SK-N-SH (cell line): Measurements from ENCODE around the gene SPO11.

Experiments
- TF ChIP-seq, protein P1 (sequence below): fragments of 200-600 bp; sonication (generic); IDR thresholded peaks from 2 replicates; pipeline ENCODE4 v1.6.1; 2017; ENCODE audit warnings: antibody characterized with exemption, mild to moderate bottlenecking, moderate library complexity
- TF ChIP-seq, protein P2 (sequence below): fragments of 150-350 bp; IDR thresholded peaks from 2 replicates; pipeline ENCODE4 v1.6.1; 2017; ENCODE audit warnings: antibody characterized with exemption, low read length, low read depth, borderline replicate concordance

DNA sequence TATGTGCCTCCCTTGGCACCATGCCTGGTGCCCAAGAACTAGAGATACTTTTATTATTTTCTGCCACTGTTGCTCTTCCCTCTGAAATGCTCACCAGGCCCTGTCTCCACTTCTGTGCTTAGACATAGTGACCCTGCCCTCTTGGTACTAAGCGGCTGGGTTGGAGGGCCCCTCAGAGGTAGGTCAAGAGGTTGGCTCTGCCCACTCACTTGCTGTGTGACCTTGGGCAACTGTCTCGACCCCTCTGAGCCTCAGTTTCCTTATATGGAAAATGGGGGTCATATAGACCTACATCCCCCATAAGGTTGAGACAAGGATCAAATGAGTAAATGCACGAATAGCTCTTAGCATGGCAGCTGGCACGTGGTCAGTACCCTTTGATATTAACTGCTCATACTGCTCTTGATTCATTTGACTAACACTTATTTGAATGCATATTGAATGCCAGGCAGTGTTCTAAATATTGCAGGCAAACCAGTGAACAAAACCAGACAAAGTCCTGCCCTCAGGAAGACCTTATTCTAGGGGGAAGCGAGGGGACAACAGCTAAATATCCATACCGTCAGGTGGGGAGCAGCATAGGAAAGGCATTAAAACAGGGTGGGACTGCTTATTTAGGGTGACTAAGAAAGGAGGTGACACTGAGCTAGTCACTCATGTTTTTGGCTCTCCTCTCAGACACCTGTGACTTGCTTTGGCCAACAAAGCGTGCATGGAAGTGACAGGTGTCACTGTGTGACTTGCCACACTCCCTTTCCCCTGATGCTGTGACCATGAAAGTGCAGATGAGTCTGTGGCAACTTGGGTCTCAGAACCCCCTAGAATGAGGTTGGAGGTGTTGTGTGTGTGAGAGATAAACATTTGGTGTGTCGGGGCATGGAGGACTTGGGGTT is 14.3 kb upstream of the SPO11 start:
- TF ChIP-seq, protein P1, sequence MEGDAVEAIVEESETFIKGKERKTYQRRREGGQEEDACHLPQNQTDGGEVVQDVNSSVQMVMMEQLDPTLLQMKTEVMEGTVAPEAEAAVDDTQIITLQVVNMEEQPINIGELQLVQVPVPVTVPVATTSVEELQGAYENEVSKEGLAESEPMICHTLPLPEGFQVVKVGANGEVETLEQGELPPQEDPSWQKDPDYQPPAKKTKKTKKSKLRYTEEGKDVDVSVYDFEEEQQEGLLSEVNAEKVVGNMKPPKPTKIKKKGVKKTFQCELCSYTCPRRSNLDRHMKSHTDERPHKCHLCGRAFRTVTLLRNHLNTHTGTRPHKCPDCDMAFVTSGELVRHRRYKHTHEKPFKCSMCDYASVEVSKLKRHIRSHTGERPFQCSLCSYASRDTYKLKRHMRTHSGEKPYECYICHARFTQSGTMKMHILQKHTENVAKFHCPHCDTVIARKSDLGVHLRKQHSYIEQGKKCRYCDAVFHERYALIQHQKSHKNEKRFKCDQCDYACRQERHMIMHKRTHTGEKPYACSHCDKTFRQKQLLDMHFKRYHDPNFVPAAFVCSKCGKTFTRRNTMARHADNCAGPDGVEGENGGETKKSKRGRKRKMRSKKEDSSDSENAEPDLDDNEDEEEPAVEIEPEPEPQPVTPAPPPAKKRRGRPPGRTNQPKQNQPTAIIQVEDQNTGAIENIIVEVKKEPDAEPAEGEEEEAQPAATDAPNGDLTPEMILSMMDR: no peak
- TF ChIP-seq, protein P2, sequence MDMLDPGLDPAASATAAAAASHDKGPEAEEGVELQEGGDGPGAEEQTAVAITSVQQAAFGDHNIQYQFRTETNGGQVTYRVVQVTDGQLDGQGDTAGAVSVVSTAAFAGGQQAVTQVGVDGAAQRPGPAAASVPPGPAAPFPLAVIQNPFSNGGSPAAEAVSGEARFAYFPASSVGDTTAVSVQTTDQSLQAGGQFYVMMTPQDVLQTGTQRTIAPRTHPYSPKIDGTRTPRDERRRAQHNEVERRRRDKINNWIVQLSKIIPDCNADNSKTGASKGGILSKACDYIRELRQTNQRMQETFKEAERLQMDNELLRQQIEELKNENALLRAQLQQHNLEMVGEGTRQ: no peak
